GM23338 (cell line): Measurements from ENCODE around the gene STEAP2.

Experiments
- CREB1 ChIP-seq: fragments of 250-450 bp; sonication (Bioruptor Pico); IDR thresholded peaks from 2 replicates; pipeline ENCODE4 v1.5.0; 2020; ENCODE audit warnings: low read depth, mild to moderate bottlenecking, moderate library complexity
- EZH2 ChIP-seq: fragments of 200-600 bp; sonication (generic); IDR thresholded peaks from one replicate; pipeline ENCODE4 v1.8.0; 2017; ENCODE audit warnings: antibody characterized with exemption, mild to moderate bottlenecking, low read depth; ENCODE audit not compliant: unreplicated experiment
- EZH2phosphoT487 ChIP-seq: fragments of 200-600 bp; sonication (generic); IDR thresholded peaks from one replicate; pipeline ENCODE4 v1.8.1; 2018; ENCODE audit warnings: antibody characterized with exemption; ENCODE audit not compliant: unreplicated experiment
- JUNB ChIP-seq: IDR thresholded peaks from one replicate; pipeline ENCODE4 v1.6.1; 2016; ENCODE audit warnings: antibody characterized with exemption; ENCODE audit not compliant: unreplicated experiment
- NANOG ChIP-seq: IDR thresholded peaks from 2 replicates; pipeline ENCODE4 v1.6.1; 2016; ENCODE audit warnings: antibody characterized with exemption, borderline replicate concordance
- POLR2AphosphoS5 ChIP-seq: IDR thresholded peaks from 2 replicates; pipeline ENCODE4 v1.6.1; 2016; ENCODE audit warnings: antibody characterized with exemption, low read depth
- STAT1 ChIP-seq: IDR thresholded peaks from one replicate; pipeline ENCODE4 v1.6.1; 2016; ENCODE audit warnings: antibody characterized with exemption; ENCODE audit not compliant: unreplicated experiment
- ZNF114 ChIP-seq: fragments of 250-450 bp; sonication (Bioruptor Pico); IDR thresholded peaks from 2 replicates; pipeline ENCODE4 v1.5.0; 2020; ENCODE audit warnings: mild to moderate bottlenecking, moderate library complexity
- ZNF331 ChIP-seq: fragments of 250-450 bp; sonication (Bioruptor Pico); IDR thresholded peaks from 2 replicates; pipeline ENCODE4 v1.5.0; 2020; ENCODE audit warnings: low read depth, mild to moderate bottlenecking, moderate library complexity
- TF ChIP-seq, protein P1 (sequence below), 2 experiments: fragments of 200-600 bp in 1 of 2; sonication (generic) in 1 of 2; conservative IDR thresholded peaks; 2 replicates each; pipeline versions ENCODE4 v1.5.1 to v1.6.1; 2016 to 2017; ENCODE audit warnings: antibody characterized with exemption in 2 of 2, low read depth in 2 of 2, mild to moderate bottlenecking in 2 of 2, moderate library complexity in 1 of 2
- TF ChIP-seq, protein P2 (sequence below): IDR thresholded peaks from one replicate; pipeline ENCODE4 v1.6.1; 2018; ENCODE audit warnings: antibody characterized with exemption; ENCODE audit not compliant: unreplicated experiment
- TF ChIP-seq, protein P3 (sequence below): IDR thresholded peaks from 2 replicates; pipeline ENCODE4 v1.6.1; 2016; ENCODE audit warnings: antibody characterized with exemption
- TF ChIP-seq, protein P4 (sequence below): fragments of 250-450 bp; sonication (Bioruptor Pico); IDR thresholded peaks from 2 replicates; pipeline ENCODE4 v1.5.0; 2020; ENCODE audit warnings: mild to moderate bottlenecking, moderate library complexity

DNA sequence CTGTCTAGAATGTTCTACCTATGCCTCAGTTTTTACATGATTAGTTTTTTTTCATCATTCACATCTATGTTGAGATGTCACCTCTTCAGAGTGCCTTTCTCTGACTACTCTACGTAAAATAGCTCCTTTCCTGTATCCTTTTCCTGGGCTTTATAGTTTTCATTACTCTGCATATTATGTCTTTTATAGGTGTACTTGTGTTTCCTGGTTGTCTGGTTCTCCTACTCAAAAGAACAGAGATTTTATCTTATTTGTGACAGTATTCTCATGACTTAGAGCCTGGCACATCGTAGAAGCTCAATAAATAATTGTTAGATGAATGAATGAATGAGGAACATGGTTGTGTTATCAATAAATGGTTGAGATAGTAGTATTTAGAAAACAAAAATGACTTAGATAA, 39.4 kb upstream of the STEAP2 start:
- TF ChIP-seq, protein P1, sequence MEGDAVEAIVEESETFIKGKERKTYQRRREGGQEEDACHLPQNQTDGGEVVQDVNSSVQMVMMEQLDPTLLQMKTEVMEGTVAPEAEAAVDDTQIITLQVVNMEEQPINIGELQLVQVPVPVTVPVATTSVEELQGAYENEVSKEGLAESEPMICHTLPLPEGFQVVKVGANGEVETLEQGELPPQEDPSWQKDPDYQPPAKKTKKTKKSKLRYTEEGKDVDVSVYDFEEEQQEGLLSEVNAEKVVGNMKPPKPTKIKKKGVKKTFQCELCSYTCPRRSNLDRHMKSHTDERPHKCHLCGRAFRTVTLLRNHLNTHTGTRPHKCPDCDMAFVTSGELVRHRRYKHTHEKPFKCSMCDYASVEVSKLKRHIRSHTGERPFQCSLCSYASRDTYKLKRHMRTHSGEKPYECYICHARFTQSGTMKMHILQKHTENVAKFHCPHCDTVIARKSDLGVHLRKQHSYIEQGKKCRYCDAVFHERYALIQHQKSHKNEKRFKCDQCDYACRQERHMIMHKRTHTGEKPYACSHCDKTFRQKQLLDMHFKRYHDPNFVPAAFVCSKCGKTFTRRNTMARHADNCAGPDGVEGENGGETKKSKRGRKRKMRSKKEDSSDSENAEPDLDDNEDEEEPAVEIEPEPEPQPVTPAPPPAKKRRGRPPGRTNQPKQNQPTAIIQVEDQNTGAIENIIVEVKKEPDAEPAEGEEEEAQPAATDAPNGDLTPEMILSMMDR (conservative IDR thresholded peaks at IDR 0.05; ENCODE audit: low read depth in 2 of 2), result no peak
- no peak for TF ChIP-seq JUNB
- TF ChIP-seq POLR2AphosphoS5, result no peak
- no peak for TF ChIP-seq EZH2phosphoT487
- TF ChIP-seq ZNF114, result no peak
- TF ChIP-seq, protein P2, sequence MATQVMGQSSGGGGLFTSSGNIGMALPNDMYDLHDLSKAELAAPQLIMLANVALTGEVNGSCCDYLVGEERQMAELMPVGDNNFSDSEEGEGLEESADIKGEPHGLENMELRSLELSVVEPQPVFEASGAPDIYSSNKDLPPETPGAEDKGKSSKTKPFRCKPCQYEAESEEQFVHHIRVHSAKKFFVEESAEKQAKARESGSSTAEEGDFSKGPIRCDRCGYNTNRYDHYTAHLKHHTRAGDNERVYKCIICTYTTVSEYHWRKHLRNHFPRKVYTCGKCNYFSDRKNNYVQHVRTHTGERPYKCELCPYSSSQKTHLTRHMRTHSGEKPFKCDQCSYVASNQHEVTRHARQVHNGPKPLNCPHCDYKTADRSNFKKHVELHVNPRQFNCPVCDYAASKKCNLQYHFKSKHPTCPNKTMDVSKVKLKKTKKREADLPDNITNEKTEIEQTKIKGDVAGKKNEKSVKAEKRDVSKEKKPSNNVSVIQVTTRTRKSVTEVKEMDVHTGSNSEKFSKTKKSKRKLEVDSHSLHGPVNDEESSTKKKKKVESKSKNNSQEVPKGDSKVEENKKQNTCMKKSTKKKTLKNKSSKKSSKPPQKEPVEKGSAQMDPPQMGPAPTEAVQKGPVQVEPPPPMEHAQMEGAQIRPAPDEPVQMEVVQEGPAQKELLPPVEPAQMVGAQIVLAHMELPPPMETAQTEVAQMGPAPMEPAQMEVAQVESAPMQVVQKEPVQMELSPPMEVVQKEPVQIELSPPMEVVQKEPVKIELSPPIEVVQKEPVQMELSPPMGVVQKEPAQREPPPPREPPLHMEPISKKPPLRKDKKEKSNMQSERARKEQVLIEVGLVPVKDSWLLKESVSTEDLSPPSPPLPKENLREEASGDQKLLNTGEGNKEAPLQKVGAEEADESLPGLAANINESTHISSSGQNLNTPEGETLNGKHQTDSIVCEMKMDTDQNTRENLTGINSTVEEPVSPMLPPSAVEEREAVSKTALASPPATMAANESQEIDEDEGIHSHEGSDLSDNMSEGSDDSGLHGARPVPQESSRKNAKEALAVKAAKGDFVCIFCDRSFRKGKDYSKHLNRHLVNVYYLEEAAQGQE, result no peak
- TF ChIP-seq EZH2, result no peak
- no peak for TF ChIP-seq CREB1
- TF ChIP-seq NANOG, result no peak
- no peak for TF ChIP-seq ZNF331 (CRISPR knock-in tag)
- TF ChIP-seq, protein P3, sequence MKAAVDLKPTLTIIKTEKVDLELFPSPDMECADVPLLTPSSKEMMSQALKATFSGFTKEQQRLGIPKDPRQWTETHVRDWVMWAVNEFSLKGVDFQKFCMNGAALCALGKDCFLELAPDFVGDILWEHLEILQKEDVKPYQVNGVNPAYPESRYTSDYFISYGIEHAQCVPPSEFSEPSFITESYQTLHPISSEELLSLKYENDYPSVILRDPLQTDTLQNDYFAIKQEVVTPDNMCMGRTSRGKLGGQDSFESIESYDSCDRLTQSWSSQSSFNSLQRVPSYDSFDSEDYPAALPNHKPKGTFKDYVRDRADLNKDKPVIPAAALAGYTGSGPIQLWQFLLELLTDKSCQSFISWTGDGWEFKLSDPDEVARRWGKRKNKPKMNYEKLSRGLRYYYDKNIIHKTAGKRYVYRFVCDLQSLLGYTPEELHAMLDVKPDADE, result no peak
- TF ChIP-seq STAT1, result no peak
- TF ChIP-seq, protein P4, sequence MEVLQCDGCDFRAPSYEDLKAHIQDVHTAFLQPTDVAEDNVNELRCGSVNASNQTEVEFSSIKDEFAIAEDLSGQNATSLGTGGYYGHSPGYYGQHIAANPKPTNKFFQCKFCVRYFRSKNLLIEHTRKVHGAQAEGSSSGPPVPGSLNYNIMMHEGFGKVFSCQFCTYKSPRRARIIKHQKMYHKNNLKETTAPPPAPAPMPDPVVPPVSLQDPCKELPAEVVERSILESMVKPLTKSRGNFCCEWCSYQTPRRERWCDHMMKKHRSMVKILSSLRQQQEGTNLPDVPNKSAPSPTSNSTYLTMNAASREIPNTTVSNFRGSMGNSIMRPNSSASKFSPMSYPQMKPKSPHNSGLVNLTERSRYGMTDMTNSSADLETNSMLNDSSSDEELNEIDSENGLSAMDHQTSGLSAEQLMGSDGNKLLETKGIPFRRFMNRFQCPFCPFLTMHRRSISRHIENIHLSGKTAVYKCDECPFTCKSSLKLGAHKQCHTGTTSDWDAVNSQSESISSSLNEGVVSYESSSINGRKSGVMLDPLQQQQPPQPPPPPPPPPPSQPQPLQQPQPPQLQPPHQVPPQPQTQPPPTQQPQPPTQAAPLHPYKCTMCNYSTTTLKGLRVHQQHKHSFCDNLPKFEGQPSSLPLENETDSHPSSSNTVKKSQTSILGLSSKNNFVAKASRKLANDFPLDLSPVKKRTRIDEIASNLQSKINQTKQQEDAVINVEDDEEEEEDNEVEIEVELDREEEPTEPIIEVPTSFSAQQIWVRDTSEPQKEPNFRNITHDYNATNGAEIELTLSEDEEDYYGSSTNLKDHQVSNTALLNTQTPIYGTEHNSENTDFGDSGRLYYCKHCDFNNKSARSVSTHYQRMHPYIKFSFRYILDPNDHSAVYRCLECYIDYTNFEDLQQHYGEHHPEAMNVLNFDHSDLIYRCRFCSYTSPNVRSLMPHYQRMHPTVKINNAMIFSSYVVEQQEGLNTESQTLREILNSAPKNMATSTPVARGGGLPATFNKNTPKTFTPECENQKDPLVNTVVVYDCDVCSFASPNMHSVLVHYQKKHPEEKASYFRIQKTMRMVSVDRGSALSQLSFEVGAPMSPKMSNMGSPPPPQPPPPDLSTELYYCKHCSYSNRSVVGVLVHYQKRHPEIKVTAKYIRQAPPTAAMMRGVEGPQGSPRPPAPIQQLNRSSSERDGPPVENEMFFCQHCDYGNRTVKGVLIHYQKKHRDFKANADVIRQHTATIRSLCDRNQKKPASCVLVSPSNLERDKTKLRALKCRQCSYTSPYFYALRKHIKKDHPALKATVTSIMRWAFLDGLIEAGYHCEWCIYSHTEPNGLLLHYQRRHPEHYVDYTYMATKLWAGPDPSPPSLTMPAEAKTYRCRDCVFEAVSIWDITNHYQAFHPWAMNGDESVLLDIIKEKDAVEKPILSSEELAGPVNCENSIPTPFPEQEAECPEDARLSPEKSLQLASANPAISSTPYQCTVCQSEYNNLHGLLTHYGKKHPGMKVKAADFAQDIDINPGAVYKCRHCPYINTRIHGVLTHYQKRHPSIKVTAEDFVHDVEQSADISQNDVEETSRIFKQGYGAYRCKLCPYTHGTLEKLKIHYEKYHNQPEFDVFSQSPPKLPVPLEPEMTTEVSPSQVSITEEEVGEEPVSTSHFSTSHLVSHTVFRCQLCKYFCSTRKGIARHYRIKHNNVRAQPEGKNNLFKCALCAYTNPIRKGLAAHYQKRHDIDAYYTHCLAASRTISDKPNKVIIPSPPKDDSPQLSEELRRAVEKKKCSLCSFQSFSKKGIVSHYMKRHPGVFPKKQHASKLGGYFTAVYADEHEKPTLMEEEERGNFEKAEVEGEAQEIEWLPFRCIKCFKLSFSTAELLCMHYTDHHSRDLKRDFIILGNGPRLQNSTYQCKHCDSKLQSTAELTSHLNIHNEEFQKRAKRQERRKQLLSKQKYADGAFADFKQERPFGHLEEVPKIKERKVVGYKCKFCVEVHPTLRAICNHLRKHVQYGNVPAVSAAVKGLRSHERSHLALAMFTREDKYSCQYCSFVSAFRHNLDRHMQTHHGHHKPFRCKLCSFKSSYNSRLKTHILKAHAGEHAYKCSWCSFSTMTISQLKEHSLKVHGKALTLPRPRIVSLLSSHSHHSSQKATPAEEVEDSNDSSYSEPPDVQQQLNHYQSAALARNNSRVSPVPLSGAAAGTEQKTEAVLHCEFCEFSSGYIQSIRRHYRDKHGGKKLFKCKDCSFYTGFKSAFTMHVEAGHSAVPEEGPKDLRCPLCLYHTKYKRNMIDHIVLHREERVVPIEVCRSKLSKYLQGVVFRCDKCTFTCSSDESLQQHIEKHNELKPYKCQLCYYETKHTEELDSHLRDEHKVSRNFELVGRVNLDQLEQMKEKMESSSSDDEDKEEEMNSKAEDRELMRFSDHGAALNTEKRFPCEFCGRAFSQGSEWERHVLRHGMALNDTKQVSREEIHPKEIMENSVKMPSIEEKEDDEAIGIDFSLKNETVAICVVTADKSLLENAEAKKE (CRISPR knock-in tag), result no peak
